GM18951 (cell line): ENCODE data around the gene HDAC11.
"Not testable (repeated sequence)": the region's sequence is repeated elsewhere in the genome, so short reads cannot be mapped to it uniquely, and the experiment has no call there.

Experiments
- POLR2A ChIP-seq: IDR thresholded peaks from 4 replicates; pipeline ENCODE4 v1.6.1; 2011; ENCODE audit warnings: mild to moderate bottlenecking; ENCODE audit not compliant: insufficient read length, insufficient read depth; ENCODE audit errors: extremely low read depth
- in situ Hi-C: fragments of 300-500 bp; cut with MboI; formaldehyde crosslinking; loops from one replicate; pipeline ENCODE4 v1.12.0; 2022; ENCODE audit warnings: low sequenced_read_pairs, mixed read lengths, inconsistent platforms; ENCODE audit not compliant: unreplicated experiment

HDAC11 gene

GRCh38 chr3:13479582-13480339 is at the start of gene HDAC11:
Gene HDAC11 (plus strand): TSS chr3:13480306. CDS start chr3:13480348, 42 bp downstream.
- in situ Hi-C loops, result no loop called here
- peak; percentile 66 for TF ChIP-seq POLR2A

- in situ Hi-C loops, result not testable (repeated sequence)
These were observed 49.7 kb upstream of the HDAC11 start for GRCh38 chr3:13430411-13430875.

- no peak for TF ChIP-seq POLR2A
- in situ Hi-C loops, result no loop called here
These were observed 48.0 kb upstream of the HDAC11 start for GRCh38 chr3:13432093-13432492.

GRCh38 chr3:13433912-13434311 is 46.2 kb upstream of the HDAC11 start:
- in situ Hi-C loops, result no loop called here
- TF ChIP-seq POLR2A, result no peak

GRCh38 chr3:13436213-13436612 is 43.9 kb upstream of the HDAC11 start:
- in situ Hi-C loops, result not testable (repeated sequence)

- no peak for TF ChIP-seq POLR2A
- in situ Hi-C loops, result no loop called here
These were observed 39.8 kb upstream of the HDAC11 start for GRCh38 chr3:13440204-13440817.

- in situ Hi-C loops, result not testable (repeated sequence)
These were observed 37.2 kb upstream of the HDAC11 start for GRCh38 chr3:13442882-13443281.

GRCh38 chr3:13451301-13451673 is 28.8 kb upstream of the HDAC11 start:
- TF ChIP-seq POLR2A, result no peak
- in situ Hi-C loops, result loop anchor here (25.0 kb wide), 1 partner anchor 364 kb away; no protein-coding TSS in a partner anchor

GRCh38 chr3:13452490-13453335 is 27.4 kb upstream of the HDAC11 start:
- in situ Hi-C loops, result loop anchor here (25.0 kb wide), 1 partner anchor 365 kb away; no protein-coding TSS in a partner anchor
- no peak for TF ChIP-seq POLR2A

GRCh38 chr3:13455644-13456043 is 24.5 kb upstream of the HDAC11 start:
- in situ Hi-C loops, result loop anchor here (25.0 kb wide), 1 partner anchor 368 kb away; no protein-coding TSS in a partner anchor
- no peak for TF ChIP-seq POLR2A

GRCh38 chr3:13457593-13457992 is 22.5 kb upstream of the HDAC11 start:
- no peak for TF ChIP-seq POLR2A
- in situ Hi-C loops, result loop anchor here (25.0 kb wide), 1 partner anchor 370 kb away; no protein-coding TSS in a partner anchor

- in situ Hi-C loops, result loop anchor here (25.0 kb wide), 1 partner anchor 372 kb away; no protein-coding TSS in a partner anchor
- TF ChIP-seq POLR2A, result no peak
These were observed 20.3 kb upstream of the HDAC11 start for GRCh38 chr3:13459605-13460340.

GRCh38 chr3:13460341-13460736 is 19.8 kb upstream of the HDAC11 start:
- in situ Hi-C loops, result loop anchor here (25.0 kb wide), 1 partner anchor 373 kb away; no protein-coding TSS in a partner anchor

More at GRCh38 chr3:13460341-13460736, 19.8 kb upstream of the HDAC11 start:
- no peak for TF ChIP-seq POLR2A
